Measurements from ENCODE around the gene DZANK1.
"Not testable (repeated sequence)": the region's sequence is repeated elsewhere in the genome, so short reads cannot be mapped to it uniquely, and the experiment has no call there.

DZANK1 gene

GRCh38 chr20:18466894-18467730, at the start of gene DZANK1, which contains the start of gene POLR3F:
TSS of gene DZANK1 (minus strand) at chr20:18467030. CDS start at chr20:18465358, 1,672 bp downstream.
TSS of gene POLR3F (plus strand) at chr20:18467390. CDS start at chr20:18467507, 117 bp downstream.
- DNase-seq (ENCODE audit: low read depth) = peak; percentile 90

- no peak for DNase-seq (ENCODE audit: low read depth)
Measured at GRCh38 chr20:18515973-18516372, 49.1 kb upstream of the DZANK1 start.

DNA sequence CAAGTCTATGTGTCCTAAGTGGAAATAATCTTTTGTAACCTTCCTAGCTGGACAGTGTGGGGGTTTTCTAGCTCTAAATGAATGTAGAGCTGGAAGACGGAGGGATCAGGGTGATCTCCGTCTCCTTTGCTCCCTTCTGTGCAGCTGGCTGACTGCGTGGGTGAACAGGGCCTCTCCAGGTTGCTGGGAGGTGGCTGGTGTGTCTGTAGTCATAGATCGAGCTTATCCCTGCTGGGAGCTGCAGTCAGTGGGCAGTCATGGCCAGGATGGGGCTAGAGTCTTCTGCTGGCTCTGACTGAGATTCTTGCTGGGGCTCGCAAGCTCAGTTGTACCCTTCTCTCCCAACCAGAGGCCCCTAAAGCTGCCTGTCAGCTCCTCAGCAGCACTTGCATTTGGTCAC, 47.3 kb upstream of the DZANK1 start:
- no peak for DNase-seq (ENCODE audit: low read depth)

DNA sequence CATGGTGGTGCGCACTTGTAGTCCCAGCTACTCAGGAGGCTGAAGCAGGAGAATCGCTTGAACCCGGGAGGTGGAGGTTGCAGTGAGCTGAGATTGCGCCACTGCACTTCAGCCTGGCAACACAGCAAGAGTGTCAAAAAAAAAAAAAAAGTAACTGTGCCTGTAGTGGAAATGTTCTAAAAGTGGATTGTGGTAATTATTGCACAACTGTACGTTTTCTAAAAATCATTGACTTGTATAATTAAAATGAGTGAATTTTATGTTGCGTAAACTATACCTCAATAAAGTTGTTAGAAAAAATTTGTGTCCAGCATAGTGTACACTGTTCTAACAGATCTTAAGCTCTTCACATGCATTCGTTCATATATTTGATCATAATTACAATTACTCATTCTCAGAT, 46.4 kb upstream of the DZANK1 start:
- no peak for DNase-seq (ENCODE audit: low read depth)

DNA sequence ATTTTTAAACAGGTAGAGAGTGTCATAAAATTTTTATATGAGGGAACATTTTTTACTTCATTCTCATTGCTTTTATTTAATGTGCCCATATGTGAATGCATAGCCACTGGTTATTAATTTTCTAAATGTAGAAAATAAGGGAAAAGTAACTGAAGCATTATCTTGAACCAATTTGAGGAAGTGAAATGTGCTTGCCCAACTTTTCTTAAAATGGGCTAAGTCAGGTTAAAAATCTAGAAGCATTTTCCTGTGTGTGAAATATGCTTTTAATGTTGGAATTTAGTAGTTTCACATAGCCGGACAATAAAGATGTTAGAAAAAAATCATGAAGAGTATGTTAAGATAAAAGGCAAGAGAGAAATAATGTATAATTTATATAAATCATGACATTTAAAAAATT, 44.7 kb upstream of the DZANK1 start:
- no peak for DNase-seq (ENCODE audit: low read depth)

- DNase-seq (ENCODE audit: low read depth) = peak; percentile 94
Measured at GRCh38 chr20:18507218-18508191, 40.7 kb upstream of the DZANK1 start, which contains the start of gene SEC23B. TSS of gene SEC23B (plus strand) at chr20:18507940. CDS start at chr20:18510836, 2,896 bp downstream.

DNA sequence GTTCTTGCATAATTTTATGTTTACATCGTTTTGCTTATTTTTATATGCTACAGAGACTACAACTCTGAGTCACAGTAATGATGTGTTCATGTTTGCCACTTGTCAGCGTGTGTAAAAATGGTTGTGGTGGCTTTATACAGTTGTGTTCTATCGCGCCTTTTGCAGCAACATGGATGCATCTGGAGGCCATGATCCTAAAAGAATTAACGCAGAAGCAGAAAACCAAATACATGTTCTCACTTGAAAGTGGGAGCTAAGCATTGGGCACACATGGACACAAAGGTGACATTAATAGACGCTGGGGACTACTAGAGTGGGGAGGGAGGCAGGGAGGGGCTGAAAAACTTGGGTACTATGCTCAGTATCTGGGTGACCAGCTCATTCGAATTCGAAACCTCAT, 39.9 kb upstream of the DZANK1 start:
- no peak for DNase-seq (ENCODE audit: low read depth)

GRCh38 chr20:18504479-18505060, 37.7 kb upstream of the DZANK1 start:
- no peak for DNase-seq (ENCODE audit: low read depth)

- not testable (repeated sequence) for DNase-seq (ENCODE audit: low read depth)
Measured at GRCh38 chr20:18501672-18502071, 34.8 kb upstream of the DZANK1 start.

DNA sequence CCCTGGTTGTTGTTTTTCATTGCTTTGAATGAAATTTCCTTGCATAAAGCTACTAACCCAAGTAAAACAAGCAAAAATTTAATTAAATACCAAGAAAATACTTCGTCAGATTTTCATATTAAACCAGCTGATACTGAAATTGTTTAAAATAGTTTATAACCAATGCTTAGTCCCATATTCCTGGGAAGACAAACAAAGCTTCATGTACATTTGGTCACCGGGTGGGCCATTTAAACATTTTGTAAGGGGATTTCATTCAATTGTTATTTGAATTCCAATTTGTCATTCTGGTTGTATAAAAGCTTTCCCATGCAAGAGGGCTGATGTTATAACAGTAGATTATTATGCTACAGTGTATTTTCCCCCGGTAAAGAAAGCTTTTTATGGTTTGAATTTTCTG, 30.8 kb upstream of the DZANK1 start:
- no peak for DNase-seq (ENCODE audit: low read depth)

DNA sequence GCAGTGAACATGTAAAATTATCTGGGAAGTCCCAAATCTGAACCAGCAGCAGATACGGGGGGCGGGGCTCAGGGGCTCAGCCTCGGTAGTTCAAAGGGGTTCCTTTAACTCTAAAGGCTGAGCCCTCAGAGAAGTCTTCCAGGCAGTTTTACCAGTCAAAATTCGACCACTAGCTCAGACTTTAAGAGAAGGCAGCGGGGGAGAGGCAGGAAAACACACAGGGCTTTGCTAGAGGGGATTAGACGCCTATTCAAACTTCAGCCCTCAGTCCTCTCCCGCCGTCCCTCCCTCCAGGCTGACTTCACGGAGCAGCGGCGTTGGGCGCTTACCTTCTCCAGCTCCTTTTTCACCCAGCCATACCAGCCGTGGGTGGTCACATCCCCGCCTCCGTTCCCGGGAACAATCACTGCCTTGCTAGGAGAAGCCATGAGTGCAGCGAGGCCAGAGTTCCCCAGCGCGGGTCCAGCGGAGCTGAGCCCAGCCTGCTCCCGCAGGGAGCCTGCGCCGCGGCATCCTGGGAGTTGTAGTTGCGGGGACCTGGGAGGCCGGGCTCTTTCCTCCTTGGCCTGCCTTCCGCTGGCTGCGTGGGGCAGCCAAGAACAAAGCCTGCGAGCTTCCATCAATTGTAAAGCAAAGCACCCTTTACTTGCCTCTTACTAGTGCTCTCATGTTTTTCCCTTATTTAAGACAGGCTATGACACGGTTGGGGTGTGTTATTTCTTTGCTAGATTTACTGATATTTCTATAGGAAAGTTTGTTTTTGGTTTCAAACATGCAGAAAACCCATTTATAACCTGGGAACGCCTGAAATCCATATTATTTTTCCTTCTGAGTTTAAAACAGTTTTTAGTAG, 30.1 kb upstream of the DZANK1 start, which contains the start of gene RBBP9:
Gene RBBP9 (minus strand): TSS at position 486 of the 853 bp plus-strand sequence. CDS start 58 bp downstream, at position 428.
- peak; percentile 41 for DNase-seq (ENCODE audit: low read depth)

DNA sequence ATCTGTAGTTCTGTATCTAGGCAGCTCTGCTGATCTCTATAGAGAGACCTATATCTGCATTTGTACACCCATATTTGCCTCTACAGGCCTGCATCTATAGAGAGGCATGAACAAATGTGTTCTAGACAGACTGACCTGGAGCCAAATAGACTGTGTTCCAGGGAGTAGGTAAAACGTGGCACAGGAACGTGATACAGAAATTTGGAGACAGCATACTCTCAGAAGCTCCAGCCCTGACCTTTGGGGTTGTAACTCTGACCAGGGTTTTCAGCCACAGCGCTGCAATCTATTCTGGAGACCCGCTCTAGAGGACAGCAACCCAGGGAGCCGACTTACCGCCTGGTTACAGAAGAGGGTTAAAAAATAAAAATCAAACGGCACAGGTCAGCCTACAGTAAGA, 29.2 kb upstream of the DZANK1 start:
- no peak for DNase-seq (ENCODE audit: low read depth)

DNA sequence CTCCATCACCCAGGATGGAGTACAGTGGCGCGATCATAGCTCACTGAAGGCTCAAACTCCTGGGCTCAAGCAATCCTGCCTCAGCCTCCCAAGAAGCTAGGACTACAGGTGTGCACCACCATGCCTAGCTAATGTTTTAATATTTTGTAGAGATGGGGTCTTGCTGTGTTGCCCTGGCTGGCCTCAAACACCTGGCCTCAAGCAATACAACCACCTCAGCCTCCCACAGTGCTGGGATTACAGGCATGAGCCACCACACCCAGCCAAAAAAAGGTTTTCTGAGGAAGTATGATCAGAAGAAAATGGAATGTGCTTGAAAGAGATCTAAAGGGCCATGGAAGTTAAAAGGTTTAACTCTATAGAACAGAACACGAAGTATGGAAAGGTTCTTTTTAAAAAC, 21.5 kb upstream of the DZANK1 start:
- no peak for DNase-seq (ENCODE audit: low read depth)

DNA sequence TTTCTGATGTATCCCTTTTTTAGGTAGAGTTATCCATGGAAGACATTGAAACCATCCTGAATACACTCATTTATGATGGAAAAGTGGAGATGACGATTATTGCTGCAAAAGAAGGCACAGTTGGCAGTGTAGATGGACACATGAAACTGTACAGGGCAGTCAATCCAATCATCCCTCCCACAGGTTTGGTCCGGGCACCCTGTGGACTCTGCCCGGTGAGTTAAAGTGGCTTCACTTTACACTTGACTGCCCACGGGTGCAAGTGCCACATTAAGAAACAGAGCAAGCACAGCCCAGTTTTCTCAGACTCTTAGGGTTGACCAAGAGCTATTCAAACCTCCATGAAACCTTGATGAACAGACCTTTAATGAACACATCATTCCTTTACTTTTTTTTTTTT, 14.8 kb upstream of the DZANK1 start:
- no peak for DNase-seq (ENCODE audit: low read depth)

- no peak for DNase-seq (ENCODE audit: low read depth)
Measured at GRCh38 chr20:18477821-18478220, 11.0 kb upstream of the DZANK1 start.

GRCh38 chr20:18477218-18477617, 10.4 kb upstream of the DZANK1 start:
- DNase-seq (ENCODE audit: low read depth) = no peak

DNA sequence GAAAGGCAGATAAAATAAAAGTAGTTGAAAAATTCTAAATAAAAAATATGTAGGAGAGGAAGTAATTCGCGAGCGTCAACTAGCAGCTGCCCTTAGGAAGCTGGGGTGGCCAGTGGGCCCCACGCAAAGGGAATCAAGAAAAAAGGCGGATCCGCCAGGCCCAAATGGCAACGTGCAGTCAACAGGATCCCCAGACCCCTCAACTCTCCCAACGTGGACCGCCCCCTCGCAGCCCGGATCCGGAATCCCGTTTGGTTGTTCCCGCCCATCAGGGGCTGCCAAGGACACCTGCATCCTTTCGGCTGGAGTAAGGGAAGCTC, 296 bp downstream of the DZANK1 start:
- no peak for DNase-seq (ENCODE audit: low read depth)

DNA sequence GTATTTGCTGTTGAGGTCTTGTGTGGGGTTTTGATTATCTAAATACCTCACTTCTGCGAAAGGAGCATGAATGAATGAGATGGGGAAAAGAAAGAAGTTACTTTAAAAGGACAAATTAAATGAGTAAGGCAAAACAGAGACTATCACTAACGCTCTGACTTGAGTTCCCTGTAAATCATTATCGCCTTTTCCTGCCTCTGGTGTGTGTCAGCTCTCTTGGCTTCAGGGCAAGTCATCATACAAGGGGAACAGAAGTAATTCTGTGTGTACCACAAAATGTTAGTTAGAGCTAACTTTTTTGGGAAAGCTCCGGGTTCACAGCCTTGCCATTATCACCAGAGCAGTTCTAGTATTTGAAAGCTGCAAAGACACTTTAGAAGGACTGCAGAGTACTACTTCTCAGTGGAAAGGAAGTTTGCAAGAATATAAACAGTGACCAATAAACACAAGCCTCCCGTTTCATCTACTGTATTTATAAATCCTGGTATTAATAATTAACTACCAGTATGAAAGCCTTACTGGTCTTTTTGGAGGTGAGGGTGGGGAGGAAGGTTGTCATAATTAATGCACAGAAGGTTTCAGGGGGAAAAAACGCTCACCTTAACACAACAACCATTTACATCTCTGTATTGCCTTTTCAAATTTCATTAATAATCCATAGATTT, 1.2 kb downstream of the DZANK1 start:
- DNase-seq (ENCODE audit: low read depth) = no peak

DNA sequence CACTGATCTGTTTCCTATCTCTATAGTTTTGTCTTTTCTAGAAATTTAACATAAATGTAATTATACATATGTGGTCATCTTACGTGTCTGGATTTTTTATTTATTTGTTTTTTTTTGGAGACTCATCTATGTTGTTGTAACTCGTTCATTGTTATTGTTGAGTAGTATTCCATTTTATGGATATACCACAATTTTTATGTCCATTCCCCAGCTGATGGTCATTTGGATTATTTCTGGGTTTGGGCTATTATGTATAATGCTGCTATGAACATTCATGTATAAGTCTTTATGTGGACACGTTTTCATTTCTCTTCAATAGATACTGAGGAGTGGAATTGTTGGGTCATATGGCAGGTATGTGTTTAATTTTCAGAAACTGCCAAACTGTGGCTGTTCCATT, 10.2 kb downstream of the DZANK1 start:
- DNase-seq (ENCODE audit: low read depth) = no peak

GRCh38 chr20:18443886-18444285, 22.9 kb downstream of the DZANK1 start:
- no peak for DNase-seq (ENCODE audit: low read depth)

- no peak for DNase-seq (ENCODE audit: low read depth)
Measured at GRCh38 chr20:18440403-18440802, 26.4 kb downstream of the DZANK1 start.
